Activated CD8-positive, alpha-beta memory T cell treated with anti-CD3 and anti-CD28 coated beads, Interleukin-2, amount 10 ng/mL, durations not matched to agents 7 days and 5 days (primary cell): ENCODE data around the gene VSIG8. TPM values are rescaled to one million over a fixed set of nuclear protein-coding genes. Genes with fewer than 3 reads are reported as not detected.
A peak's percentile ranks its signal among the peaks of the same experiment; 100 is the strongest.

ENCODE experiments used
- ATAC-seq: fragments of 150-1000 bp; cut with Tn5 transposase; one replicate; pipeline ENCODE4 v1.10.0; 2021; ENCODE audit warnings: moderate library complexity
- CTCF ChIA-PET: fragments of 350-600 bp; sonication (Branson Sonifier 250); formaldehyde crosslinking; loops from one replicate; lab custom pipeline; 2021; ENCODE audit warnings: antibody characterized with exemption; lab: Charles Lee
- DNase-seq: peaks from one replicate; pipeline ENCODE4 v3.0.0-alpha.2; 2020
- H3K27ac Mint-ChIP-seq: one replicate; pipeline ENCODE4 v1.8.0; 2021; ENCODE audit warnings: mild to moderate bottlenecking, mixed read lengths
- H3K27me3 Mint-ChIP-seq: one replicate; pipeline ENCODE4 v1.8.0; 2021; ENCODE audit warnings: mixed read lengths
- H3K36me3 Mint-ChIP-seq: one replicate; pipeline ENCODE4 v1.8.0; 2021; ENCODE audit warnings: mild to moderate bottlenecking, mixed read lengths
- H3K4me1 Mint-ChIP-seq: one replicate; pipeline ENCODE4 v1.8.0; 2021; ENCODE audit warnings: mixed read lengths
- H3K4me3 Mint-ChIP-seq: one replicate; pipeline ENCODE4 v1.8.0; 2021; ENCODE audit warnings: mild to moderate bottlenecking, moderate library complexity, mixed read lengths
- H3K9me3 Mint-ChIP-seq: one replicate; pipeline ENCODE4 v1.8.0; 2022; ENCODE audit warnings: low read depth, mixed read lengths
- total RNA-seq, 2 experiments: library from RNA; stranded (reverse); gene quantifications; one replicate each; pipeline ENCODE4 v1.2.3, GENCODE V29; 2021

VSIG8 gene
- total RNA-seq, 2 experiments from 2014 or later, result not detected

DNA sequence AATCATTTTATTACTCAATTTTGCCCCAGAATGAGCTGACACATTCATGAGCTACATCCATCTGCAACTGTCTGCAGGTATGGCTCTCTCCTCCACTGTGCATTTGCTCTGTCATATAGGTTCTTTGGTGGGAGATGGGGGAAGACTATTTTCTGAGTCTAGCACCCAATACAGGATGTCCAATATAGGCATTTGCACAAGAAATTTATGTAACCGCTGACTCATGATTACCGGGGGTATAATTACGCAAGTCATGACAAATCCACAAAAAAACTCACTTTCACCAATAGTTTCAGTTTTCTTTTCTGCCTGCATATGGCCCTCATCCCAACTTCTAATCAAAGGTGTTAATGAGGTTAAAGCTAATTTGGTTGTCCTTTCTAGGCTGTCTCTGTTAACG, 17.5 kb upstream of the VSIG8 start:
- no peaks in the 10 kb centered on the region for H3K4me1 Mint-ChIP-seq
- no peak overlapping the region for H3K4me3 Mint-ChIP-seq
- ATAC-seq, result no peak
- H3K36me3 Mint-ChIP-seq, result no peaks in the 10 kb centered on the region
- no peaks in the 10 kb centered on the region for H3K9me3 Mint-ChIP-seq
- no peak overlapping the region for H3K27ac Mint-ChIP-seq
- CTCF ChIA-PET, result interaction anchor here (1.8 to 5.3 kb wide), 5 partner anchors 11 to 127 kb away, joined by 4 to 34 read pairs (median 7); no protein-coding TSS in a partner anchor
- H3K27me3 Mint-ChIP-seq, result no peaks in the 10 kb centered on the region
- no peak for DNase-seq

DNA sequence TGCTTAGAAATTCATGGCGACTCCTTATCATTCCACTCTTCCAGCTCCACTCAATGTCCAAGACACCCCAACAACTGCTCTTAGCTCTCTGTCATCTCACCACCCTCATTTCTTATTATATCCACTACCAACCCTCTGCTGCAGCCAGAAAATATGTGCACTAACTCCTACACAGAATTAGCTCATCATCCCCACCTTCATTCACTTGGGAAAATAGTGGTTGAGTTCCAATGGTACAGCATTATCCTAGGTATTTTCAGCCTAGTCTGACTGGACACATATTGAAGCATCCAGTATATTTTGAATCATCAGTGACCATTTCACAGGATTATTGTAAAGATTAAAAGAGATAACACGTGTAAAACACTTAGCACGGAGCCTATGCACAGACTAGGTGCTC, 16.7 kb upstream of the VSIG8 start:
- no peaks in the 10 kb centered on the region for H3K36me3 Mint-ChIP-seq
- H3K4me3 Mint-ChIP-seq, result no peak overlapping the region
- H3K27me3 Mint-ChIP-seq, result no peaks in the 10 kb centered on the region
- H3K9me3 Mint-ChIP-seq, result no peaks in the 10 kb centered on the region
- no peak for DNase-seq
- CTCF ChIA-PET, result interaction anchor here (1.1 to 5.3 kb wide), 4 partner anchors 8 to 81 kb away, joined by 3 to 34 read pairs (median 4); no protein-coding TSS in a partner anchor
- H3K4me1 Mint-ChIP-seq, result no peaks in the 10 kb centered on the region
- no peak for ATAC-seq
- no peak overlapping the region for H3K27ac Mint-ChIP-seq

DNA sequence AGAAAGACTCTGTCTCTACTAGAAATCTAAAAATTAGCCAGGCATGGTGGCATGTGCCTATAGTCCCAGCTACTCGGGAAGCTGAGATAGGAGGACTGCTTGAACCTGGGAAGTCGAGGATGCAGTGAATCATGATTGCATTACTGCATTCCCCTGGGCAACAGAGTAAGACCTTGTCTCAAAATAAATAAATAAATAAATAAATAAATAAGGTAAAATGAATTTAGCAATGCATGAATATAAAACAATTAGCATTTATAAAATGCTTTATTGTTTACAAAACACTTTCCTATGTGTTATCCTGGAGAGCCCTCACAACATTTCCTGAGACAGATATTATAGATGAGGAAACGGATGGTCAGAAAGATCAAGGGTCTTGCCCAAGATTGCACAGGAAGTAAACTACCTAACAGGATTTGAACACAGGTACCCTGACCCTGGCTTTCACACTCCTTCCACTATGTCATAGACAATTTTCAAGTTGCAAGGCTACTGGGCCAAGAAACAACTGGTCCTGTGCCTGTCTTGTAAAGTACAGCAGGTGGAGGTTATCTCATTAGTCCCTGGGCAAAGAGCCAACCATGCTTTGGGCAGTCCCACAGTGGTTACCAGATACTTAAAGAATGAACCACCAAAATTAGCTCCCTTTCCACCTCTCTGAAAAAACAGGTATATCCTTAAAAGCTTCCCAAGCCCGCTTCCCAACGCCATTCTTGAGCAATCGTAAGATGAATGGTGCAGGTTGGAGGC, 15.4 kb upstream of the VSIG8 start:
- Mint-ChIP-seq H3K36me3 (no peaks in the 10 kb centered on the region), H3K4me1 (no peaks in the 10 kb centered on the region), H3K9me3 (no peaks in the 10 kb centered on the region), H3K27me3 (no peaks in the 10 kb centered on the region), H3K4me3 (no peak overlapping the region), H3K27ac (no peak overlapping the region)
- CTCF ChIA-PET, result interaction anchor here (1.1 to 5.3 kb wide), 4 partner anchors 9 to 79 kb away, joined by 3 to 34 read pairs (median 4); no protein-coding TSS in a partner anchor
- no peak for DNase-seq
- no peak for ATAC-seq

DNA sequence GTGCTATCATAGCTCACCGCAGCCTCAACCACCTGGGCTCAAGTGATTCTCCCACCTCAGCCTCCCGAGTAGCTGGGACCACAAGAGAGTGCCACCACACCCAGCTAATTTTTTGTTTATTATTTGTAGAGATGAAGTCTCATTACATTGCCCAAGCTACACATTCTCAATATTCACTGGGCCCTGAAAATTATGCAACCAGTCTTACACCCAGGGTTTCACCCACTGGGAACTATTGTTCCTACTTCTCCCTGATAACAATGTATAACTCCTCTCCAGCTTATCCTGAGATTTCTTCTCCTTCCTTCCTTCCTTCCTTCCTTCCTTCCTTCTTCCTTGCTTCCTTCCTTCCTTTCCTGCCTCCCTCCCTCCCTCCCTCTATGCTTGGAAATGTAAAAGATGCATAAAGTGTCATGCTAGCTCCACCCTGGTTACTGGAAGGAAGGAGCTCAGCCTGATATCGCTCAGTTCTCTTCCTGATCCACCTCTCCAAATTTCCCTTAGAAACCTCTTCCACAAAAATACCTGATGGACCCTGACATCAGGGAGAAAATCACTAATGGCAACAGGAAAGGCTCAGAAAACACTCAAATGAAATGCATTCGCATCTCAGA, 11.2 kb upstream of the VSIG8 start:
- Mint-ChIP-seq H3K27ac (no peak overlapping the region), H3K36me3 (no peaks in the 10 kb centered on the region), H3K27me3 (no peaks in the 10 kb centered on the region), H3K4me3 (no peak overlapping the region), H3K9me3 (no peaks in the 10 kb centered on the region), H3K4me1 (peaks cover 11% of the 10 kb centered on the region)
- CTCF ChIA-PET, result interaction anchor here (0.9 to 2.5 kb wide), 4 partner anchors 18 to 75 kb away, joined by 3 to 16 read pairs (median 6); no protein-coding TSS in a partner anchor
- no peak for ATAC-seq
- no peak for DNase-seq

DNA sequence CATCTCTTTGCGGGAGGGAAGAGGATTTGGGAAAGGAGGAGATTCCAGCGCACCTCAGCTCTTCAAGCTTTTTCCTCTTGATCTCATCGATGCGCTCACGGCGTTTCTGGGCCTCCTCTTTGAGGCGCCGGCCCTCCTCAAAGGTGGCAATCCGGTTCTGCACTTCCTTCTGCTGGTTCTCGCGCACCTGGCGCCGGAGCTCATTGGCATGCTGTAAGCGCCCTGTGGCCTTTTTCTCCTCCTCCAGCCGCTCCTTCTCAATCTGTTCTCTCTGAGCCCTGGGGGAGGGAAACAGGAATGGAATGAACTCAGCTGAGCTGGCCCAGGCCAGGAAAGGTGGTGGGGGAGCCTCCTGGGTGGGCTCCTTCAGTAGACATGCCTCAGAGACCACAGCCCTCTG, 10.4 kb upstream of the VSIG8 start:
- Mint-ChIP-seq H3K27ac (no peak overlapping the region), H3K36me3 (no peaks in the 10 kb centered on the region), H3K4me3 (no peak overlapping the region), H3K9me3 (no peaks in the 10 kb centered on the region), H3K27me3 (no peaks in the 10 kb centered on the region), H3K4me1 (peaks cover 13% of the 10 kb centered on the region)
- no peak for ATAC-seq
- no peak for DNase-seq
- CTCF ChIA-PET, result interaction anchor here (0.9 to 2.5 kb wide), 6 partner anchors 19 to 135 kb away, joined by 3 to 16 read pairs (median 4); partner anchors contain the start of gene DUSP23

DNA sequence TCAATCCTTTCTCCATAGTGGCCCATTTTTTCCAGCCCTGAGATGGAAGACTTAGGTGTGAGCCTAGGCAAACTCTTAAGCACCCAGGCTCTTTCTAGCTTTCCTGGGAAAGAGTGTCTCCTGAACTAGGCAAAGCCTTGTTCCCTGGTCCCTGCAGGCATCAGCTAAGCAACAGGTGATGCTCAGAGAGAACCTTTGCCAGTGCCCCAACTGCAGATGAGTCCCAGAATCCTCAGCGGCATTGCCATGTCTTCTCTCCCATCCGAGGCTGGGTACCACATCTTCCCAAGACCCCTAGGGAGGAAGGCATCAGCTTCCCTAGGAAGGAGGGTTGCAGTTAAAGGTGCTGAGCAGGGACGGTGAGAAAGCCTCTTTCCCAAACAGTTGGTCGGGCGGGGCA, 8.2 kb upstream of the VSIG8 start:
- Mint-ChIP-seq H3K27ac (no peak overlapping the region), H3K9me3 (no peaks in the 10 kb centered on the region), H3K4me3 (no peak overlapping the region), H3K27me3 (peaks cover 3% of the 10 kb centered on the region), H3K4me1 (peaks cover 22% of the 10 kb centered on the region), H3K36me3 (no peaks in the 10 kb centered on the region)
- CTCF ChIA-PET, result interaction anchor here (1.7 to 4.3 kb wide), 4 partner anchors 20 to 137 kb away, joined by 4 to 29 read pairs (median 10); no protein-coding TSS in a partner anchor
- DNase-seq, result no peak
- no peak for ATAC-seq

DNA sequence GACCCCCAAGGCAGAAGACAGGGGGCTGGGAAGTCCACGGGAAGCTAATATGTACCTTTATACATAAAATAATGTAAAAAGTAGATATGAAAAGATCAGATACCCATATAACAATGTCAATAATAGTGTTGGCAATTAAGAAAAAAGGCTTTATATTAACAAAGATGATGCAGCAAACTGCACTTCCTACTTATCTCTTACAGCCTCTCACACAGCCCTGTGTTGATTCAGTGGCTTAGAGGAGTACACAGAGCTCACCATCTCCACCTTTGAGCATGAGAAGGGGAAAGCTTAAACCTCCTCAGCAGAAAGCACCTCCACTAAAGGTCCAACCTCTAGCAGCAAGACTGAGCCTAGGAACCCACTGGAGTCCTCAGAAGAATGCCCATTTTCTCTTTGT, 7.2 kb upstream of the VSIG8 start:
- no peak for ATAC-seq
- no peaks in the 10 kb centered on the region for H3K9me3 Mint-ChIP-seq
- peaks cover 22% of the 10 kb centered on the region for H3K4me1 Mint-ChIP-seq
- H3K27ac Mint-ChIP-seq, result no peak overlapping the region
- DNase-seq, result no peak
- H3K4me3 Mint-ChIP-seq, result no peak overlapping the region
- peaks cover 3% of the 10 kb centered on the region for H3K27me3 Mint-ChIP-seq
- CTCF ChIA-PET, result interaction anchor here (1.7 to 4.3 kb wide), 4 partner anchors 21 to 138 kb away, joined by 4 to 29 read pairs (median 10); no protein-coding TSS in a partner anchor
- H3K36me3 Mint-ChIP-seq, result no peaks in the 10 kb centered on the region

DNA sequence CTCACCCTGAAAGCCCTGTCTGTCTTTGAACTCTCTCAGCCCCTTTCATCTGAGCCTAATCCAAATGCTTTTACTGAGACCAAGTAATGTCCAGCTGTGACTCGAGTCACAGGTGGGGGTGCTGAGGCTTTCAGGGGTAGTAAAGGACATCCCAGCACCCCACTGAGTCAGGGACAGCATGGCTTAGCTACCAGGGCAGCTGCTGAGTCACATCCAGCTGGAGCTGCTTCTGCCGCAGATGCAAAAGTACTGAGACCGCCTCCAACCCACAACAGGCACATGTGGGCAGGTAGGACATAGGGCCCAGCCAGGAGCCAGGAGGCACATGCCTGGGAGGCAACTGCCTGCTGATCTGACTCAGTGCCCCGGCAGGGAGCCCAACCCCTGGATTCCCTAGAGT, 6.7 kb upstream of the VSIG8 start:
- Mint-ChIP-seq H3K4me3 (no peak overlapping the region), H3K27ac (peak overlapping the region; percentile 3), H3K36me3 (no peaks in the 10 kb centered on the region), H3K4me1 (peaks cover 22% of the 10 kb centered on the region), H3K9me3 (no peaks in the 10 kb centered on the region), H3K27me3 (peaks cover 3% of the 10 kb centered on the region)
- DNase-seq (peak; percentile 68), ATAC-seq (peak; percentile 74)
- CTCF ChIA-PET, result interaction anchor here (1.7 to 4.3 kb wide), 4 partner anchors 22 to 139 kb away, joined by 4 to 29 read pairs (median 10); no protein-coding TSS in a partner anchor

DNA sequence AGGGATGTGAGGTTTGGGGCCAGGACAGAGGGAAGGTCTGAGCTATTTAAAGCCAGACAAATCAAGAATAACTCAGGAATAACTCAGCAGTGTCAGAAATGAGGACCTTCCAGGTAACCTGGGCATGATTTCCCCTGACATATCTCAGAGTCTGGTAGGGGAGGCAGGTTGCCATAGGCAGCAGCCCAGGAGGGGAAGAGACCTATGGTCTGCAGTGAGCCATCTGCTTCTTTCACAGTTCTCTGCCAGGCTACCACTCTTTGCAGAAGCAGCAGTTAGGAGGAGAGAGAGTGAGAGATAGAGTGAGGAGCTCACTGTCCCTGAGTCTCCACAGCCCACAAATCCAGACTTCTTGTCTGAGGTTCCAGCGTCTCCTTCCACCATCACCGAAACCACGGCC, 6.3 kb upstream of the VSIG8 start:
- CTCF ChIA-PET, result interaction anchor here (1.6 to 4.3 kb wide), 4 partner anchors 10 to 139 kb away, joined by 5 to 29 read pairs (median 10); no protein-coding TSS in a partner anchor
- H3K9me3 Mint-ChIP-seq, result no peaks in the 10 kb centered on the region
- ATAC-seq, result no peak
- no peak for DNase-seq
- peaks cover 22% of the 10 kb centered on the region for H3K4me1 Mint-ChIP-seq
- peaks cover 3% of the 10 kb centered on the region for H3K27me3 Mint-ChIP-seq
- H3K36me3 Mint-ChIP-seq, result no peaks in the 10 kb centered on the region
- H3K4me3 Mint-ChIP-seq, result no peak overlapping the region
- H3K27ac Mint-ChIP-seq, result peak overlapping the region; percentile 3

DNA sequence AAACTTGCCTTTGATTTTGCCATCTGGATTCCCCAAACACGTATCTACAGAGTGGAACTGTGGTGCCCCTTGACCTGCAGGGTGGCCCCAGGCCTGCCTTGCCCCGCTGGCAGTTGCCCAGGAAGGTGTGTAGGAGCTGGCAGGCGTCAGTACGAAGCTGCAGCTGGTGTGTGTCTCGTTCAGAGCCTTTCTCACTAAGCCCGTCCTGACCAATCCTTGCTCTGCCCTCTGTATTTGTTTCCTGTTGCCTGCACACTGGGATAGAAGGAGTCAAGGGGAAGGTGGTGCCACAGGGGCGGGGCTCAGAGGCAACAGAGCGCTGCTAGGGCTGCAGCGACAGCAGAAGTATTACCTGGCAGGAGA, 5.2 kb upstream of the VSIG8 start:
- Mint-ChIP-seq H3K27me3 (peaks cover 3% of the 10 kb centered on the region), H3K9me3 (no peaks in the 10 kb centered on the region), H3K4me3 (no peak overlapping the region), H3K27ac (no peak overlapping the region), H3K4me1 (peaks cover 22% of the 10 kb centered on the region), H3K36me3 (no peaks in the 10 kb centered on the region)
- ATAC-seq, result no peak
- CTCF ChIA-PET, result interaction anchor here (1.6 kb wide), 1 partner anchor 12 kb away, joined by 5 read pairs; no protein-coding TSS in a partner anchor
- no peak for DNase-seq

DNA sequence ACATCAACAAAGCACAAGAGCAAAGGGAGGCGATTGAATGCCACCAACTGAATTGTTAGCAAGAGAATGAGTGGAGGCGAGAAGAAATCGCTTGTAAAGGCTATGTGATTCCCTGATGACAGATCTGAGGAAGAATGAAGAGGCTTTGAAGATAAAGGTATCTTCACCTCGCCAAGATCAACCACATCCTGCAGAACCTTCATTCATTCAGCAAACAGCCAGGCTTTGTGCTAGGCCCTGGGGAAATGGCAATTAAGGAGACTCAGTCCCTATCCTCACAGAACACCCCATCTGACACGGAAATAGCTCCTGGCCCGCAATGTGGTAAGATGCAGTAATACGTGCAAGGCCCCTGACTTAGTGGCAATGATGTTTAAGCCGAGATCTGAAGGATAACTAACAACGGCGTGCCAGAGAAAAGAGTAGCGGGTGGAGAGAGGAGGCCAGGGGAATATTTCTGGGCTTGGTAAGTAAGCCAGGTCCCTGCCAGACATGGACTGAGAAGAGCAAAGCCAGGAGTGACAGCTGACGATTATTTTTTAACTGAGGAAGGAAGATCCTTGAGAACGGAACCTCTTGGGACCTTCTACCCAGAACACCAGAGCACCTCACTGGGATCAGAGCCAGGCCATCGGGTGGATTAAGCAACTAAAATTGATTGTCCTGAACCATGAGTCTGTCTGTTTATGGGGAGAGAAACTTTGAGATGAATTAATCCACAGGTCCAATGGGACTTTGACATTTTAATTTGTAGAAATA, 4.6 kb upstream of the VSIG8 start:
- peaks cover 3% of the 10 kb centered on the region for H3K27me3 Mint-ChIP-seq
- H3K4me3 Mint-ChIP-seq, result no peak overlapping the region
- peaks cover 22% of the 10 kb centered on the region for H3K4me1 Mint-ChIP-seq
- no peaks in the 10 kb centered on the region for H3K36me3 Mint-ChIP-seq
- ATAC-seq, result no peak
- CTCF ChIA-PET, result interaction anchor here (1.6 kb wide), 1 partner anchor 12 kb away, joined by 5 read pairs; no protein-coding TSS in a partner anchor
- H3K27ac Mint-ChIP-seq, result no peak overlapping the region
- no peak for DNase-seq
- no peaks in the 10 kb centered on the region for H3K9me3 Mint-ChIP-seq

DNA sequence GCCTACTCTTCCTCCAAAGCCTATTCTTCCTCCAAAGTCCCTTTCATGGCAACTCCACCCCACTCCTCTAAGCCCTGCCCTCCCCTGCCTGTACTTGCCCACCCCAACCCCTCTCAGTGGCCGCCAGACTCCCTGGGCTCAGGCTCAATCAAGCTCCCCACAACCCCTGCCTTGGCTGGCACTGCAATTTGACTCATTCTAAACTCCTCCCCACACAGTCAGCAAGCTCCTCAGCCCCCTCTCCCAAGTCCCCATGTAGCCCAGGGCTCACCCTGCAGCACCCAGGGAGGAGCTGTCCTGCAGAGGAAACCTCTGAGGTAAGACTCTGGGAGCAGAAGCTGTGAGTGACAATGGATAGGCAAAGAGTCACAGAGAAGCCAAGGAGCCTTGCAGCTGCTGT, 3.6 kb upstream of the VSIG8 start:
- no peaks in the 10 kb centered on the region for H3K36me3 Mint-ChIP-seq
- peaks cover 3% of the 10 kb centered on the region for H3K27me3 Mint-ChIP-seq
- no peak for ATAC-seq
- no peak for DNase-seq
- no peak overlapping the region for H3K4me3 Mint-ChIP-seq
- no peaks in the 10 kb centered on the region for H3K9me3 Mint-ChIP-seq
- CTCF ChIA-PET, result interaction anchor here (0.9 kb wide), 1 partner anchor 32 kb away, joined by 3 read pairs; no protein-coding TSS in a partner anchor
- no peak overlapping the region for H3K27ac Mint-ChIP-seq
- H3K4me1 Mint-ChIP-seq, result peaks cover 22% of the 10 kb centered on the region

DNA sequence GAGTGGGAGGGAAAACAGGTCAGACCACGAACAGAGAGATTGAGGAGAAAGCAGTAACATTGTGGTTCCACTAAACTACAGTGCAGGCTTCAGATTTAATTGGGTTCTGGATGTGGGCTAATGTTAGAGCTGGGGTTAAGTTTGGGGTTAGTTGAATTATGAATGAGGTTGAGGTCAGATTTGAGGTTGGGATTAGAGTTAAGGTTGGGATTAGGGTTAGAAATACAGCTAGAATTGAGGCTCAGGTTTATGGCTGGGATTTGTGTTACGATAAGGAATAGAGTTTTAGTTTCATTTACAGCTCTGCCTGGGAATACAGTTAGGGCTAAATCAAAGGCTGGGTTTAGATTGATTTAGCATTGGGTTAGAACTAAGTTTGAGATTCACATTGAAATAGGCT, 1.8 kb upstream of the VSIG8 start:
- H3K4me1 Mint-ChIP-seq, result peaks cover 17% of the 10 kb centered on the region
- no peak for ATAC-seq
- H3K9me3 Mint-ChIP-seq, result no peaks in the 10 kb centered on the region
- no peak overlapping the region for H3K4me3 Mint-ChIP-seq
- CTCF ChIA-PET, result no interaction called here
- DNase-seq, result no peak
- no peak overlapping the region for H3K27ac Mint-ChIP-seq
- peaks cover 3% of the 10 kb centered on the region for H3K27me3 Mint-ChIP-seq
- no peaks in the 10 kb centered on the region for H3K36me3 Mint-ChIP-seq
